ENCODE results near the gene KRT85. TPM values are rescaled to one million over a fixed set of nuclear protein-coding genes. Genes with fewer than 3 reads are reported as not detected.

The KRT85 gene
- total RNA-seq, 1 donor from 2014 or later = not detected

GRCh38 chr12:52405922-52406385 is 38.7 kb upstream of the KRT85 start, which contains the start of gene KRT82:
Gene KRT82 (minus strand): TSS chr12:52406335. CDS start chr12:52406277, 58 bp downstream.
- Mint-ChIP-seq H3K4me1 (ENCODE audit: low read depth, unreplicated experiment) (peaks cover 5% of the 10 kb centered on the region), H3K27me3 (ENCODE audit: unreplicated experiment) (peaks cover 9% of the 10 kb centered on the region), H3K9me3 (ENCODE audit: unreplicated experiment) (peaks cover 14% of the 10 kb centered on the region), H3K36me3 (ENCODE audit: unreplicated experiment) (peaks cover 3% of the 10 kb centered on the region), H3K4me3 (ENCODE audit: unreplicated experiment) (no peak within 1 kb of the TSS), H3K27ac (ENCODE audit: unreplicated experiment) (no peak within 1 kb of the TSS)
- TF ChIP-seq CTCF (IDR thresholded peaks at IDR 0.05; ENCODE audit: partially characterized antibody, unreplicated experiment) = no peak
- no peak for DNase-seq

DNA sequence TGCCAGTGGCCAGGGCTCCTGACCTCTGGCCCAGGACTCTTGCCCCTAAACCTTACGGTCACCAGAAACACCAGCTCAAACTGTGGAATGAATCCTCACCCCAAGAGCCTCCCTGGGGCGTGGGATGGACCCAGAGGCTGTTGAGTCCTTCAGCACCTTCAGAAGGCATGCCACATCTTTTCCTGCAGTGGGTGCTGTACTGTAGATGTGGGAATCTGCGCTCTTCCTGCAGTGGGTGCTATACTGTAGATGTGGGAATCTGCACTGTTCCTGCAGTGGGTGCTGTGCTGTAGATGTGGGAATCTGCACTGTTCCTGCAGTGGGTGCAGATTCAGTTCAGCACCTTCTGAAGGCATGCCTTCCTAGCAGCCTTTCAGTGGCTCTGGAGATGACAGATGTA is 37.7 kb upstream of the KRT85 start:
- H3K4me1 Mint-ChIP-seq (ENCODE audit: low read depth, unreplicated experiment) = peaks cover 5% of the 10 kb centered on the region
- no peak overlapping the region for H3K4me3 Mint-ChIP-seq (ENCODE audit: unreplicated experiment)
- H3K27me3 Mint-ChIP-seq (ENCODE audit: unreplicated experiment) = peaks cover 6% of the 10 kb centered on the region
- no peak for DNase-seq
- no peak for TF ChIP-seq CTCF (IDR thresholded peaks at IDR 0.05; ENCODE audit: partially characterized antibody, unreplicated experiment)
- H3K9me3 Mint-ChIP-seq (ENCODE audit: unreplicated experiment) = peaks cover 13% of the 10 kb centered on the region
- peaks cover 3% of the 10 kb centered on the region for H3K36me3 Mint-ChIP-seq (ENCODE audit: unreplicated experiment)
- H3K27ac Mint-ChIP-seq (ENCODE audit: unreplicated experiment) = no peak overlapping the region

GRCh38 chr12:52403561-52403960 is 36.3 kb upstream of the KRT85 start:
- peaks cover 4% of the 10 kb centered on the region for H3K27me3 Mint-ChIP-seq (ENCODE audit: unreplicated experiment)
- DNase-seq = no peak
- no peak overlapping the region for H3K4me3 Mint-ChIP-seq (ENCODE audit: unreplicated experiment)
- peaks cover 11% of the 10 kb centered on the region for H3K9me3 Mint-ChIP-seq (ENCODE audit: unreplicated experiment)
- peaks cover 3% of the 10 kb centered on the region for H3K36me3 Mint-ChIP-seq (ENCODE audit: unreplicated experiment)
- H3K4me1 Mint-ChIP-seq (ENCODE audit: low read depth, unreplicated experiment) = peaks cover 5% of the 10 kb centered on the region
- H3K27ac Mint-ChIP-seq (ENCODE audit: unreplicated experiment) = no peak overlapping the region
- TF ChIP-seq CTCF (IDR thresholded peaks at IDR 0.05; ENCODE audit: partially characterized antibody, unreplicated experiment) = no peak

GRCh38 chr12:52402873-52403540 is 35.7 kb upstream of the KRT85 start:
- H3K27ac Mint-ChIP-seq (ENCODE audit: unreplicated experiment) = no peak overlapping the region

More at GRCh38 chr12:52402873-52403540, 35.7 kb upstream of the KRT85 start:
- Mint-ChIP-seq H3K9me3 (ENCODE audit: unreplicated experiment) (peaks cover 6% of the 10 kb centered on the region), H3K36me3 (ENCODE audit: unreplicated experiment) (no peaks in the 10 kb centered on the region), H3K4me1 (ENCODE audit: low read depth, unreplicated experiment) (peaks cover 5% of the 10 kb centered on the region), H3K27me3 (ENCODE audit: unreplicated experiment) (peaks cover 2% of the 10 kb centered on the region), H3K4me3 (ENCODE audit: unreplicated experiment) (no peak overlapping the region)
- DNase-seq = no peak
- no peak for TF ChIP-seq CTCF (IDR thresholded peaks at IDR 0.05; ENCODE audit: partially characterized antibody, unreplicated experiment)

Data from glutamatergic neuron (in vitro differentiated cells).